HG02973 (cell line): Measurements from ENCODE around the gene SCNN1G.
"Not testable (repeated sequence)": the region's sequence is repeated elsewhere in the genome, so short reads cannot be mapped to it uniquely, and the experiment has no call there.

Experiments
- ATAC-seq: cut with Tn5 transposase; IDR thresholded peaks from one replicate; pipeline ENCODE4 v1.9.1; 2021; ENCODE audit warnings: moderate library complexity; ENCODE audit not compliant: unreplicated experiment

Gene SCNN1G

GRCh38 chr16:23249830-23250229, 67.3 kb downstream of the SCNN1G start:
- ATAC-seq: no peak

- ATAC-seq: no peak
Measured at GRCh38 chr16:23252310-23252709, 69.8 kb downstream of the SCNN1G start.

GRCh38 chr16:23253650-23254049, 71.1 kb downstream of the SCNN1G start:
- not testable (repeated sequence) for ATAC-seq

GRCh38 chr16:23254338-23254737, 71.8 kb downstream of the SCNN1G start:
- ATAC-seq: no peak

GRCh38 chr16:23255000-23255399, 72.5 kb downstream of the SCNN1G start:
- no peak for ATAC-seq

- no peak for ATAC-seq
Measured at GRCh38 chr16:23256440-23256839, 73.9 kb downstream of the SCNN1G start.

GRCh38 chr16:23257682-23258081, 75.1 kb downstream of the SCNN1G start:
- no peak for ATAC-seq

GRCh38 chr16:23258919-23259237, 76.3 kb downstream of the SCNN1G start:
- no peak for ATAC-seq
